CD4-positive, alpha-beta T cell (primary cell): Measurements from ENCODE around the gene TEX35. TPM values are rescaled to one million over a fixed set of nuclear protein-coding genes. Genes with fewer than 3 reads are reported as not detected.
"Not testable (repeated sequence)": the region's sequence is repeated elsewhere in the genome, so short reads cannot be mapped to it uniquely, and the experiment has no call there.

Experiments
- ATAC-seq: fragments of 200-7000 bp; cut with Tn5 transposase; one replicate; pipeline ENCODE4 v1.10.0; 2022; ENCODE audit warnings: mild to moderate bottlenecking; ENCODE audit not compliant: poor library complexity
- CTCF ChIA-PET: fragments of 350-600 bp; sonication (Branson Sonifier 250); formaldehyde crosslinking; loops from one replicate; lab custom pipeline; 2021; ENCODE audit warnings: antibody characterized with exemption, inconsistent platforms; lab: Charles Lee
- POLR2A ChIA-PET: fragments of 350-600 bp; sonication (Branson Sonifier 250); formaldehyde crosslinking; loops from one replicate; lab custom pipeline; 2021; ENCODE audit warnings: antibody characterized with exemption, inconsistent platforms; lab: Charles Lee
- DNase-seq, 14 experiments: peaks; one replicate each; pipeline ENCODE4 v3.0.0-alpha.2; 2013 to 2020; ENCODE audit warnings: mixed read lengths in 2 of 14
- H3K27ac ChIP-seq, 2 donors: one replicate each; pipeline versions ENCODE4 v1.5.1 to v1.7.0; 2013; ENCODE audit warnings: low read length in 2 of 2, low read depth in 1 of 2, mild to moderate bottlenecking in 1 of 2
- H3K27me3 ChIP-seq, 2 experiments: 1 replicate in 1 of 2; 2 replicates in 1 of 2; pipeline versions ENCODE4 v1.6.1 to v1.7.0; 2013; ENCODE audit warnings: low read length in 2 of 2, control low read depth in 1 of 2, mild to moderate bottlenecking in 1 of 2, moderate library complexity in 1 of 2; ENCODE audit not compliant: insufficient read depth in 2 of 2, control insufficient read depth in 1 of 2
- H3K36me3 ChIP-seq: one replicate; pipeline ENCODE4 v1.6.1; 2013; ENCODE audit warnings: low read length, control low read depth; ENCODE audit not compliant: insufficient read depth
- H3K4me1 ChIP-seq: one replicate; pipeline ENCODE4 v1.6.1; 2013; ENCODE audit warnings: low read length, control low read depth; ENCODE audit not compliant: insufficient read depth
- H3K4me3 ChIP-seq: one replicate; pipeline ENCODE4 v1.5.1; 2013; ENCODE audit warnings: mild to moderate bottlenecking, low read length, moderate library complexity
- H3K9me3 ChIP-seq, 2 experiments: 1 replicate in 1 of 2; 2 replicates in 1 of 2; pipeline versions ENCODE4 v1.6.1 to v1.7.0; 2013; ENCODE audit warnings: low read length in 2 of 2, mild to moderate bottlenecking in 2 of 2, control low read depth in 1 of 2, moderate library complexity in 1 of 2; ENCODE audit not compliant: control insufficient read depth in 1 of 2, insufficient read depth in 1 of 2
- H3K27ac Mint-ChIP-seq: one replicate; pipeline ENCODE4 v1.8.0; 2020; ENCODE audit warnings: mixed read lengths
- H3K27me3 Mint-ChIP-seq: one replicate; pipeline ENCODE4 v1.8.0; 2021; ENCODE audit warnings: mixed read lengths
- H3K36me3 Mint-ChIP-seq: one replicate; pipeline ENCODE4 v1.8.0; 2021; ENCODE audit warnings: low read depth, mixed read lengths
- H3K4me1 Mint-ChIP-seq: one replicate; pipeline ENCODE4 v1.8.0; 2021; ENCODE audit warnings: low read depth, mixed read lengths
- H3K4me3 Mint-ChIP-seq: one replicate; pipeline ENCODE4 v1.8.0; 2020; ENCODE audit warnings: mild to moderate bottlenecking, mixed read lengths
- H3K9me3 Mint-ChIP-seq: one replicate; pipeline ENCODE4 v1.8.0; 2020; ENCODE audit warnings: mixed read lengths
- intact Hi-C, 2 experiments: fragments of 100-400 bp; cut with DNase I in 1 of 2; cut with micrococcal nuclease in 1 of 2; formaldehyde crosslinking; loops; one replicate each; pipeline versions ENCODE4 v1.15.1 to v1.9.0; 2023 to 2025; cut with DNase I, micrococcal nuclease
- total RNA-seq, 174 experiments: library from RNA in 2 of 174; stranded (reverse) in 2 of 174; gene quantifications; one replicate each; pipeline ENCODE4 v1.2.3 and lab custom pipeline; 2021 to 2026
- TF ChIP-seq, protein P1 (sequence below): fragments of 200-600 bp; IDR thresholded peaks from one replicate; pipeline ENCODE4 v1.8.0; 2022; ENCODE audit warnings: antibody characterized with exemption, mild to moderate bottlenecking

Gene TEX35
- total RNA-seq, 2 experiments from 2014 or later: not detected

DNA sequence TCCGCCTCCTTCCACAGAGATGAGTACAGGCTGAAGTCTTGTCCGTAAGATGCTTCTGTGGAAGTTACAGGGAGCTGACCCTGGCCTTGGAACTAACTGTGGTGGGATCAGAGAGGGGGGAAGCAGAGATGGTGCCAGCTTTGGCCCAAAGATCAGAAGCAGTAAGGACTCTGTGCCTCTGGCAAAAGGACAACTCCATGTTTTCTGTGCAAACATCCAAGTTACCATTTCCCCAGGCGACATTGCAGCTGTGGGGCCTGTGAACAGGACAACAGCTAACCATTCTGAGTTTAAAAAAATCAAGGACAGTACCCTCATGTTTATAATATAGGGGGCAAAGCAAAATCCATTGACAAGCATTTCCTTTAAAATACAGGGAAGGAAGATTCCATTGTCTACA, 38.4 kb downstream of the TEX35 start:
- no peak overlapping the region for H3K4me3 Mint-ChIP-seq
- Histone ChIP-seq H3K27ac (no peak overlapping the region), H3K36me3 (no peaks in the 10 kb centered on the region), H3K27me3 (no peaks in the 10 kb centered on the region), H3K4me3 (no peak overlapping the region), H3K4me1 (no peaks in the 10 kb centered on the region), H3K9me3 (peaks cover 7 to 19% of the 10 kb centered on the region in 2 experiments)
- ChIA-PET POLR2A (no interaction called here), CTCF (no interaction called here)
- peaks cover 7% of the 10 kb centered on the region for H3K36me3 Mint-ChIP-seq
- no peak for DNase-seq
- no peaks in the 10 kb centered on the region for H3K9me3 Mint-ChIP-seq
- no peak overlapping the region for H3K27ac Mint-ChIP-seq
- ATAC-seq: no peak
- TF ChIP-seq, protein P1, sequence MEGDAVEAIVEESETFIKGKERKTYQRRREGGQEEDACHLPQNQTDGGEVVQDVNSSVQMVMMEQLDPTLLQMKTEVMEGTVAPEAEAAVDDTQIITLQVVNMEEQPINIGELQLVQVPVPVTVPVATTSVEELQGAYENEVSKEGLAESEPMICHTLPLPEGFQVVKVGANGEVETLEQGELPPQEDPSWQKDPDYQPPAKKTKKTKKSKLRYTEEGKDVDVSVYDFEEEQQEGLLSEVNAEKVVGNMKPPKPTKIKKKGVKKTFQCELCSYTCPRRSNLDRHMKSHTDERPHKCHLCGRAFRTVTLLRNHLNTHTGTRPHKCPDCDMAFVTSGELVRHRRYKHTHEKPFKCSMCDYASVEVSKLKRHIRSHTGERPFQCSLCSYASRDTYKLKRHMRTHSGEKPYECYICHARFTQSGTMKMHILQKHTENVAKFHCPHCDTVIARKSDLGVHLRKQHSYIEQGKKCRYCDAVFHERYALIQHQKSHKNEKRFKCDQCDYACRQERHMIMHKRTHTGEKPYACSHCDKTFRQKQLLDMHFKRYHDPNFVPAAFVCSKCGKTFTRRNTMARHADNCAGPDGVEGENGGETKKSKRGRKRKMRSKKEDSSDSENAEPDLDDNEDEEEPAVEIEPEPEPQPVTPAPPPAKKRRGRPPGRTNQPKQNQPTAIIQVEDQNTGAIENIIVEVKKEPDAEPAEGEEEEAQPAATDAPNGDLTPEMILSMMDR: no peak
- H3K4me1 Mint-ChIP-seq: no peaks in the 10 kb centered on the region
- H3K27me3 Mint-ChIP-seq: no peaks in the 10 kb centered on the region
- intact Hi-C loops: no loop called here

DNA sequence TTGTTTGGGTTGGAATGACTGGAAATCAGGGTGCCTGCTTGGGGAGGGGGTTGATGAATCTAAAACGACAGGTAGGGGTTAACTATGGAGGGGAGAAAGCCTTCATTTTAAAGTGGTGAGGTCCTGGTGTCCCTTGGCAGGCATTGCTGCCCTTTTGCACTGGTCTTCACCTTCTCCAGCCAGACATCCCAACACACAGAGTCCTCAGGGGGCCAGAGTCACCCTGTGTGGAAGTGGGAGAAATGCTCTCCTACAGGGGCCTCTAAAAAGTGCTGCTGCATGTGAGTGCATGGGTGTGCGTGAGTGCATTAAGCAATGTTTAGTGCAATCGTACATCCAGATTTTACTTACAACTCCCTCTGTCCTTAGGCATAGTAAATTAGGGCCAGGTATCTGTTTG, 39.0 kb downstream of the TEX35 start:
- Histone ChIP-seq H3K4me1 (no peaks in the 10 kb centered on the region), H3K27ac (no peak overlapping the region), H3K4me3 (no peak overlapping the region), H3K27me3 (no peaks in the 10 kb centered on the region), H3K36me3 (no peaks in the 10 kb centered on the region), H3K9me3 (peaks cover 7 to 19% of the 10 kb centered on the region in 2 experiments)
- CTCF ChIA-PET: no interaction called here
- POLR2A ChIA-PET: no interaction called here
- H3K27ac Mint-ChIP-seq: no peak overlapping the region
- TF ChIP-seq, protein P1: no peak
- H3K36me3 Mint-ChIP-seq: peaks cover 7% of the 10 kb centered on the region
- no peak for DNase-seq
- H3K4me3 Mint-ChIP-seq: no peak overlapping the region
- H3K9me3 Mint-ChIP-seq: no peaks in the 10 kb centered on the region
- ATAC-seq: no peak
- no peaks in the 10 kb centered on the region for H3K27me3 Mint-ChIP-seq
- H3K4me1 Mint-ChIP-seq: no peaks in the 10 kb centered on the region
- intact Hi-C loops: no loop called here

DNA sequence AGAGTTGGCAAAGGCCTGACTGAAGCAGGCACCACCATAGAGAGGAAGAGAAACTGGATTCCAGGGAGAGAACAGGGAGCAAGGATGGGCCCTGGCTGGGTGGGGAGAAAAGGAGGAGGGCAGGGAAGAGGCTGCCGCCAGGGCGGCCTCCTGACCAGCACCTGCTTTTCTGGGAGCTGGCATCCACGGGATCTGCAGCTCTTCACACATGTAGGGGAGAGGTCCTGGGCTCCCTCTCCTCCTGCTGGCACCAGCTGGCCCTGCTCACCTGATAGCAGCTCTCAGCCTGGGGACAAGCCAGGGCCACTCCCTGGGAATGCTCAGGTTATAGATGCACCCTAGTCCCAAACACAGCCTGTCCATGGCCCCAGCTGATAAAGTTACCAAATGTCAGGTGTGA, 39.9 kb downstream of the TEX35 start:
- no peaks in the 10 kb centered on the region for H3K27me3 Mint-ChIP-seq

DNA sequence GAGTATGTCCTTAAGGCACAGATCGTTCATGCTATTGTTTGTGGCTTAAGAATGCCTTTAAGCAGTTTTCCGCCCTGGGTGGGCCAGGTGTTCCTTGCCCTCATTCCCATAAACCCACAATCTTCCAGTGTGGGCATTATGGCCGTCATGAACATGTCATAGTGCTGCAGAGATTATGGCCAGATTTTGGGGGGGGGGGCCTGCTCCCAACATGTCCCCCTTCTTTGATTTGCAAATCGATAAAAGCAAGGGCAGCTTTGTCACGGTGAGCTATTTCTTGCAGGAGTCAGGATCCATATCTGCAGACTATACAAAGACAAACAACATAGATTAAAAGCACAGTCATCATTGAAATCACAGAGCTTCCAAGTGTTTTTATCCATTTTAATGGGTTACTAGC, 41.4 kb downstream of the TEX35 start:
- intact Hi-C loops, H3K4me3 ChIP-seq, H3K4me1 ChIP-seq, H3K4me3 Mint-ChIP-seq, POLR2A ChIA-PET, H3K27ac Mint-ChIP-seq, H3K4me1 Mint-ChIP-seq, H3K27ac ChIP-seq, DNase-seq, H3K27me3 Mint-ChIP-seq, H3K36me3 Mint-ChIP-seq, H3K36me3 ChIP-seq, H3K27me3 ChIP-seq, CTCF ChIA-PET, ATAC-seq, H3K9me3 Mint-ChIP-seq: not testable (repeated sequence)
- H3K9me3 ChIP-seq: peaks cover 7 to 19% of the 10 kb centered on the region in 2 experiments

More for the DNA sequence above, 39.9 kb downstream of the TEX35 start:
- no peak for ATAC-seq
- peaks cover 7 to 19% of the 10 kb centered on the region in 2 experiments for H3K9me3 ChIP-seq
- Mint-ChIP-seq H3K36me3 (peaks cover 7% of the 10 kb centered on the region), H3K4me1 (no peaks in the 10 kb centered on the region), H3K4me3 (no peak overlapping the region), H3K27ac (no peak overlapping the region), H3K9me3 (no peaks in the 10 kb centered on the region)
- no peak overlapping the region for H3K27ac ChIP-seq
- no peak overlapping the region for H3K4me3 ChIP-seq
- POLR2A ChIA-PET: no interaction called here
- no peaks in the 10 kb centered on the region for H3K27me3 ChIP-seq
- TF ChIP-seq, protein P1: no peak
- H3K36me3 ChIP-seq: no peaks in the 10 kb centered on the region
- CTCF ChIA-PET: no interaction called here
- no peaks in the 10 kb centered on the region for H3K4me1 ChIP-seq
- no peak for DNase-seq
- intact Hi-C loops: no loop called here

DNA sequence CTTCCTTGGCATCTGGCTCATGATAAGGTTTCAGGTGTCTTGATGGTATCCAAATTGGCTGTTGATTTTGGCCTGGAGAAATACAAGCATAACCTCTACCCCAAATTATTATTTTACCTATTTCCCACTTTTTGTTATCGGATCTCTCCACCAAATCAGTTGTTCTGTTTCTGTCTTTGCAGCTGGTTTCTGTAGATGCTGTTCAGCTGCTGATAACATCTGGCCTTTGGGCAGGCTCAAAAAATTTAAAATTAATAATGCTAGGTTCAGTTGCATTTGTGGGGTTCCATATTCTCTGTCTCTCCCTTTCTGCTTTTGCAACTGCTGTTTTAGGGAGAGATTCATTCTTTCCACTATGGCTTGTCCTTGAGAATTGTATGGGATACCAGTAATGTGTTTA, 42.7 kb downstream of the TEX35 start:
- H3K4me1 ChIP-seq, H3K27ac ChIP-seq, H3K4me1 Mint-ChIP-seq, H3K4me3 Mint-ChIP-seq, POLR2A ChIA-PET, H3K27me3 Mint-ChIP-seq, H3K9me3 Mint-ChIP-seq, H3K36me3 ChIP-seq, intact Hi-C loops, H3K4me3 ChIP-seq, DNase-seq, H3K27ac Mint-ChIP-seq, H3K27me3 ChIP-seq, ATAC-seq, H3K36me3 Mint-ChIP-seq, CTCF ChIA-PET: not testable (repeated sequence)
- peaks cover 7 to 19% of the 10 kb centered on the region in 2 experiments for H3K9me3 ChIP-seq
